Amygdala (tissue), 56 donors: ENCODE measurements around the gene IFT74.
A peak's percentile ranks its signal among the peaks of the same experiment; 100 is the strongest.

ENCODE experiments used
- DNase-seq, 56 donors: peaks; one replicate each; lab custom pipeline; 2025; lab: John Stamatoyannopoulos, UW

IFT74 gene

DNA sequence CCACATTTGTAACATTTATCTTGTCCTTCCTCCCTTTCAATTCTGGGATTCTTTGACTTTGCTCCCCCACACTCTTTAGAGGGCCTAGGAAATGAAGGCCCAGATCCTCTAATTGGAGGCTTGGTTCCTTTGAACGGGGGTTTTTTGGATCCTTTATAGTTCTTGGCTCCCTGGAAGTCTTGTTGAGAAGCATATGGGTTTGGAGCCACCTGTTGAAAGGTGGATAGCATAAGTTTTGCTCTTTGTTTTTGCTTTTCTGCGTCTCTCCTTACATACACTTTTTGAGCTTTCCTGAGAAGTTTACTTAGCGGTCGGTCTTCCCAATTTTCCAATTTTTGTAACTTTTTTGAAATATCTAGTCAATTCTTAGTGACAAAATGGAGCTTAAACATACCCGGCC lies 17.8 kb downstream of the IFT74 start:
- no peak for DNase-seq

DNA sequence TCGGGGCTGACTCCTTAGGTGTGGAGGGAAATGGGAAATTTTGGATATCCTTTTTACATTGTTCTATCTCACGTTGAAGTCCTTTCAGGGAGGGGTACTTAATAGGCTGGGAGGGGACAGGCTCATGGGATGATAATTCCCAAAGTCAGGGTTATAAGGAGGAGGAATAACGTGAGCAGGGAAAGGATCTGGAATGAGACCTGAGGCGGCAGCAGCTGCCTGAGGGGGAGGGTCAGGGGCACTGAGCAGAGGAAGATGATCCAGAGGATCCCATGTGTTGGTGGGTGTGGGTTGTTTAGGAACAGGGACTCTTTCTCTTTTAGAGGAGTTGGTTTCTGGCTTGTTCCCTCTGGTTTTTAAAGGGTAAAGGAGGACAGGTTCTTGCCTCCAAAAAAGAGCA lies 18.7 kb downstream of the IFT74 start:
- no peak for DNase-seq

DNA sequence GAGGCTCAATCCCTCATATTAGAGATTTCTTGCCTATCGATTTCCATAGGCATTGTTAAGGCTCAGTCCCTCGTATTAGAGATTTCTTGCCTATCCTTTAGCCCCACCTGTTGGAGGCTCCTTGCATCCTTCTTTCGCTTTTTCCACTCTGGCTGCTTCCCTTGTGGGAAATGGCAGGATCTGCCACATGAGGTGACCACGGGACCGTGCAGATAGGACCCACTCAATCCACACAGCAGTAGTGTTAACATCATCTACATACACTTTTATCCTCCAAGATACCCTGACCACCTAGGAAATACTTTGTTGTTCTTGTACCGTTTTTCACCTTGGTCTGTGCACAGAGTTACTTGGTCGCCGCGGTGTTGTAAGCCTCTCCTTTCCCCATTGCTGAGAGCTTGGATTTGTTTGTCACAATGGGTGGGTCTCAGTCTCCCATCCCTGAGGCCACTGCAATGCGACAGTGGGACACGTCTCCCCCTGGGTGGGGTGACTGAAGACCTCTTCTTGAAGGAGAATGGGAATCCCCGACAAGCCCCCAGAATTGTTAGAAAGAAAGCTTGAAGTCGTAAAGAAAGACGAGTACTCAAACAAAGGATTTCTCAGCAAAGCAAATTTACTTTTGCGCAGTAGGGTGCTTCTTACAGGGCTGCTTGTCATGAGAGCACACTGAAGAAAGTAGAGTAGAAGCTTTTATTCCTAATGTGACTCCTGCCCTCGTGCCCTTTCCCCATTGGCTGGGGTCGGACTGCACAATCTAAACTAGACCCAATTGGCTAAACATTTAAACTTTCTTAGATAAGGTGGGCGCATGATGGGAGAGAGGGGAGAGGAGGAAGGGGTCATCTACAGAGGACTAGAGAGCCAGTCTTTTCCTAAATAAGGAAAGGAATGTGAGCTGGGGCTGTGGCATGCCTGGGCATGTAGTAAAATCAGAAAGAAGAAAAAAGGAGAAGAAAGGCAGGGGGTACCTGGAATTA lies 19.8 kb downstream of the IFT74 start:
- DNase-seq = peak in 1 of 56 donors; percentile 23

DNA sequence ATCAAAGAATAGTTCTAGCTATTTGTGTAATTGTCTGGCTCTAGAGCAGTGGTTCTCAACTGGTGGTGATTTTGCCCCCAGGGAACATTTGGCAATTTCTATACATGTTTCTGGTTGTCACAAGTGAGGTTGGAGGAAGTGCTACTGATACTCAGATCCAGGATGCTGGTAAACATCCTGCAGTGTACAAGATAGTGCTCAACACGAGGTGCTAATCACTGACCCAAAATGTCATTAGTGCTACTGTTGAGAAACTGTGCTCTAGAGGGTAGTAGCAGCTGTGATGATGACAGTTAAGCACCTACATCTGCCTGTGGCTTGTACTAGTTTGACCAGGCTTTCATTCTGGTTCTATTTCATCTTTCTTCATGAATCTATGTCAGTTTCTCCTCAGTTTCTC lies 27.1 kb downstream of the IFT74 start:
- no peak for DNase-seq

DNA sequence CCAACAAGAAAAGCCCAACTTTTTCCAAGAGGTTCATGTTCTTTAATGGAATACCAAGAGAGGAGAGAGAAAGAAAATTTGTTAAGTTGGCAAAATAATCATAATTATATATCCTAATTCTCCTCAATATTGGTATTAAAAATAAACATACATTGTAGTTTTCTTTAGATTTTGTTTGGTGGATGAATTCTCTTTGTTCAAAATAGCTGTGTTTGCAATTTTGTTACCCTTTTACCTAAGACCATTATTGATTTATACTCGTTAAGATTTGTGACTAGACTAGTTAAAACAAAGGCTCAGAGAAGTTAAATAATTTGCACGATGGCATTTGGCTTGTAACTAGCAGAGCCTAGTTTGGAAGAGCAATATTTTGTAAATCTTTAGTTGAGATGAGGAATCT lies 39.6 kb downstream of the IFT74 start:
- DNase-seq = no peak

DNA sequence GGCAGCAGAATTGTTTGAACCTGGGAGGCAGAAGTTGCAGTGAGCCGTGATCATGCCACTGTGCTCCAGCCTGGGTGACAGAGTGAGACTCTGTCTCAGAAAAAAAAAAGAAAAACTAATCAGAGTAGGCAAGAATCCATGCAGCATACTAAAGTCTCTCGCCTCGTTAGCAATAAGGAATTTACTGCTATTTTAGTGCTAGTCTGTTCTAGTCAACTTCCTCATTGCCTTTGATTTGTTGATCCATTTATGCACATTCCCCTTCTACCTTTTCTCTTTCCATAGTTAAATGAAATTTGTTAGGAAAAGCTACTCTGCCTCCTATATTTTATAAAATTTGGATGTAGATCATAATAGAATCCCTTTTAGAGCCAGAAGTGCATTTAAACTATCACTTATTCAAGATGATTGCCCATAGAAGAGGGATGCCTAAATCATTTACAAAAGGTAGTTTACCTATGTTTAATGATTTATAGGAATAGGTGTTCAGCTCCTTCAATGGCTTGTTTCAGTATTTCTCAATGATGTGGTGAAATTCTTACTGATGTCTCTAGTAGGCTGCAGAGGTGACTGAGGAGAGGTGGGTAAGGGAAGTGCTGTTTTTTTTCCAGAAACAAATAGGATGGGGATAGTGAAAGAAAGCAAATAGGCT lies 47.3 kb downstream of the IFT74 start:
- no peak for DNase-seq

DNA sequence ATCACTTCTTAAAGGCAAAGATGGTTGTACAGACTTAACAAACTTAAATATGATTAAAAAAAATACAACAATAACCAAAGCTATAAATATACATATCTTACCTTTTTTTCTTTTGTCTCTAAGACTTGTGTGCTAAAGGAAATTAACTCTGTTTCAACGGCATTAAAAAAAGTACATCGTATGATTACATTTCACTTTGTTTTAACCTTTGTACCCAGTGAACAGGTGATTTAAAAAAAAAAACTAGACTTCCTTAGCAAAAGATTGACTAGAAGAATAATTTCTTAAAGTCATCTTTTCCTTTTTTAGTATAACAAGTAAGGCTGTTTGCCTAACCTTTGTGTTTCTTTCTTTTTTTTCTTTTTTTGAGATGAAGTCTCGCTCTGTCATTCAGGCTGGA lies 49.3 kb downstream of the IFT74 start, which contains the start of gene LRRC19:
Gene LRRC19, minus strand, starts transcription at position 182 of the 400 bp plus-strand sequence. CDS start 5,978 bp downstream, outside the sequence.
- DNase-seq = no peak

DNA sequence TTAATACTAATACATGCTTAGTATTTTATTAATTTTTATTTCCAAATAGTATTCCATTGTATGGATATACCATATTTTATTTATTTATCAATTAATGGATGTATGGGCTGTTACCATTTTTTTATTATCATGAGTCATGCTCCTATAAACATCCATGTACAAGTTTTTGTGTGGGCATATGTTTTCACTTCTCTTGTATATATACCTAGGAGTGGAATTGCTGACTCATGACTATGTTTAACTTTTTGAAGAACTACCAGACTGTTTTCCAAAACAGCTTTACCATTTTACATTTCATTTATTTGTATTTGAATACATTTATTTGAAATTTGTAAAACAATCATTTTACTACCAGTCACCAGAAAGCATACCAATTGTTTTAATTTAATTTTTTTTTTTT lies 63.4 kb downstream of the IFT74 start:
- DNase-seq = no peak

DNA sequence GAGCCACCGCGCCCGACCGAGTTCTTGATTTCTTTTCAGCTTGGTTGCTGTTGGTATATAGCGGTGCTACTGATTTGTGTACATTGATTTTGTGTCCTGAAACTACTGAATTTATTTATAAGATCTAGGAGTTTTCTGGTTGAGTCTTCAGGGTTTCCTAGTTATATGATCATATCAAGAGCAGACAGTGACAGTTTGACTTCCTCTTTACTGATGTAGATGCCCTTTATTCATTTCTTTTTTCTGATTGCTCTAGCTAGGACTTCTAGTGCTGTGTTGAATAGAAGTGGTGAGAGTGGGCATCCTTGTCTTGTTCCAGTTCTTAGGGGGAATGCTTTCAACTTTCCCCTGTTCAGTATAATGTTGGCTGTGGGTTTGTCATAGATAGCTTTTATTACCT lies 66.7 kb downstream of the IFT74 start:
- DNase-seq = no peak

DNA sequence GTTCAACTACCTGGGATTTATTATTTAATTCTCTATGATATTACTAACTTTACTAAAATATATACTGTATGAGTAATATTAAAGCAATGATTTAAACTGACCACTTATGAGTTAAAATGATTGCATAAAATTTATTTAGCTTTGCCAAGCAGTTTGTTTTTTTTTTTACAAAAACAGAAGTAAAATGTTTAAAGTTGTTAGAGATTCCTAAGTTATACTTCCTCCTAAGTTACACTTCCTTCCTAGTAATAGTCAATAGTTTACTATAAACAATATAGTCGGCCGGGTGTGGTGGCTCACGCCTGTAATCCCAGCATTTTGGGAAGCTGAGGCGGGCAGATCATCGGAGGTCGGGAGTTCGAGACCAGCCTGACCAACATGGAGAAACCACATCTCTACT lies 73.0 kb downstream of the IFT74 start:
- no peak for DNase-seq

DNA sequence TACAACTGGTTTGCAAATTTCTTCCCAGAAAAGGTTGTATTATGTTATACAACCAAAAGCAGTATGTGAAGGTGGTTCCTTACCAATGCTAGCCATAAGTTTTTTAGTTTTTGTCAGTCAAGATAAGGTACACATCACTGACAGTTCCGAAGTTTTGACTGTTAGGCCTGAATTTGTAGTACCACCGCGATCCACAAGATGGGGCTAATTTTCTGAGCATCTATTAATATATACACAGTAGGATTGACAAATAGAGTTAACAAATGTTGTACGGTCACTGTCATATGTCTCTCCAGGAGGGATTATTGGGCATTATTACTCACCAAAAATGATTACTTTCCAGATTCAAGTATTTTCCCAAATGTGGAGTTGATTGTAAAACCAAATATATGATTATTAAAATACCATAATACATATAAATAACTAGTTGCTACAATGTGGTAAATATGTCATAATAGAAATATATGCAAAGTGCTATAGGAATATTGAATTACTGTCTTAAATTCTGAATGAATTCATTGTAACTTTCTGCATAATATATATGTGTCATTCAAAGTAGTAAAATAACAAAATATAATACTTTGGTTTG lies 77.7 kb downstream of the IFT74 start:
- DNase-seq = peak in 29 of 56 donors; percentile 1 to 82 (median 7)

DNA sequence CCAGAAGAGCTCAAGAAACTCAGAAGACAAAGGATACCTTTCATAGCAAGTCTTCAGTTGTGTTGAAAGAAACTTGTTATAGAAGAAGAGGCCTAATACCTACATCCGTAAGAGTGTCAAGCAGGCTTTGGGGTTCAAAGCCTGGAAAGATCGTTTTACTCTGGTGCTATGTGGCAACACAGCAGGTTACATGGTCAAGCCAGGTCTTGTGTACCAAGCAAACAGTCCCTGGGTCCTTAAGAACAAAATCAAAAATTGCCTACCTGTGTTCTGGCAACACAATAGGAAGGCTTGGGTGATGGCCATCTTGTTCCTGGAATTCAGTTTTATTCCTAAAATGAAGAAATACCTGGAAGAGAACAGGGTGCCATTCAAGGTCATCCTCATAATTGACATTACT lies 81.3 kb downstream of the IFT74 start:
- no peak for DNase-seq

DNA sequence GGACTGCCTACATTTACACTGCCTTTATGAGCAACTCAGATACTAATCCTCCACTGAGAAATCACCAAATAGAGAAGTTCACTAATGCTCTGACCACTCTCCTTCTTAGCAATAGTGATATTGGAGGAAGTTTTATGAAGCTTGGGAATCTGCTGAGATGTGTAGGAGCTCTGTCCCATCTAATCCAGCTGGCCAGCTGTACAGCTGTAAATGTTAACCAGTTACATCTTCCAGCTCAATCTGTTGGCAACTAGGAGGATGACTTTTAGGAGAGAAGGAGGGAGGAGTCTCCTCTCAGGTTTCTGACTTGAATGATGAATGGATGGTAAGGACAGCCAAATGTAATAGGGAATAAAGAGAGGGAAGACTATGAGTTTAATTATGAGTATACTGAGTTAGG lies 85.5 kb downstream of the IFT74 start:
- no peak for DNase-seq

DNA sequence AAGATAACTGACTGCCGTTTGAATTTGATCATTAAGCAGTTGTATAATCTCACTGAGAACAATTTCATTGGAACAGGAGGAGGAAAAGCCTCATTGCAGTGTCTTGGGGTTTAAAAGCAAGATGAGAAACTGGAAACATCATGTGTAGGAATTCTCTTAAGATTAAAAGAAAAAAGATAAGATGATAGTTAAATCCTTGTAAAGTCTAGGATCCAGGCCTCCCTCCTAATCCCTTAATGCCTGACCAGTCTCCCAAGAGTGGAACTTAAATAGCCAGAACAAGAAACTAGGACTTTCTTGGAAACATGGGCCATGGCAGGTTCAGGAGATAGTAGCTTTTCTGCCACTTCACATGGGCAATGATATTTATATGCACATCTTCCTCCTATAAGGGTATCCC lies 86.3 kb downstream of the IFT74 start:
- no peak for DNase-seq

DNA sequence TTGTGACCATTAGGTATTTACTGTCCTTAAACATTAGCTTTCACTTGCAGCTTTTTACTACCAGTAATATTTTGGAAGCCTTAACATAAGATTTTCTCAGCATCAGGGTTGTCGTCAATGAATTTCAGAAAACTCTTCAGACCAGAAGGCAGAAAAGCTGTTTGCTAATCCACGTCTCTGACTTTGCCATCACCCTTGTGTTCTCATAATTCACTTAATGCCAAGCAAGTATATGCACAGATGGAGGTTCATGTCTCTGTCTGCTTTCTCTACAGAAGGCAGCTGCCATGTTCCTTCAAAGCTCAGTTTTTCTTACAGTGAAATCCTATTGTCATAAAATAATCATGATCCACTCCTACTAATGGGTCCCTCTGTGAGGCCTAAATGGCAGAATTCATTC lies 87.0 kb downstream of the IFT74 start:
- DNase-seq = no peak

DNA sequence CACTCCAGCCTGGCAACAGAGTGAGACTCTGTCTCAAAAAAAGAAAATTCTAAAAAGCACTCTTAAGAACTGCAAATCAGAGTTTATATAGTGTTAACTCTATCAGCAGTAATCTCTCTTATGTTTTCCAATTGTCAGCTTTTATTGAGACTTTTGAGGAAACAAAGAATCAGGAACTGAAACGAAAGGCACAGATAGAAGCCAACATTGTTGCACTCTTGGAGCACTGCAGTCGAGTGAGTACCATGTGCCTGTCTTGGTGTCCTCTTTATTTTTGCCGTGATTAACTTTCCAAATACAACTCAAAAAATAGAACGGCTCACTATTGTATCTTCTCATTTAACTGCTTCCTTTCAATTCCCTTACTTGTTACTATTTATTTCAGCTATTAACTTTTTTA lies 90.9 kb downstream of the IFT74 start:
- no peak for DNase-seq

DNA sequence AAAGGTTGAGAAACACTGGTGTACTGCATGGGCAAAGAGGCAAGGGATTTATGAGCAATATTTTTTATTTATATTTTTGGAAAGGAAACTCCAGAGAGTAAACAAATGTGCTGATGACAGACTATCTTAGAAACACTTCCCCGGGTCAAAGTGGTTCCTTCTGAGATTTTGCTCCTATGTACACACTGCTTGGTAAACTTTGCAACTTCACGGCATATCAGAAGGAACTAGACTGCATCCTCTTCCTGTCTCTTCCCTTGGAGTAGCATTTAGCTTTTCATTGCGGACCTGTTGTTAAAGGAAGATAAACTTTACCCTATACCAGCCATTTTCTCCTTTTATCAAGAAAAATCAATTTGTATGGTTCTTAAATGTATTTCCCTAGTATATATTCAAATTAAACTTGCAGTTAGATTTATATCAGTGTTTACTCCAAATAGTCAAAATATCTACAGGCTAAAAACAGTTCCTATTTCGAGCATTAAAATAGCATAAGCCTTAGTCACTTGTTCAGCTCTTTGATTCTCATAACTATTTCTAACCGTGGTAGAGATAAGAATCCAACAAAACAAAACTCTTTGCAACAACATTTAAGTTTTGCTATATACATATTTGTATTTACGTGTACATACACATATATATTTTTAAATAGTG lies 97.3 kb downstream of the IFT74 start:
- no peak for DNase-seq

DNA sequence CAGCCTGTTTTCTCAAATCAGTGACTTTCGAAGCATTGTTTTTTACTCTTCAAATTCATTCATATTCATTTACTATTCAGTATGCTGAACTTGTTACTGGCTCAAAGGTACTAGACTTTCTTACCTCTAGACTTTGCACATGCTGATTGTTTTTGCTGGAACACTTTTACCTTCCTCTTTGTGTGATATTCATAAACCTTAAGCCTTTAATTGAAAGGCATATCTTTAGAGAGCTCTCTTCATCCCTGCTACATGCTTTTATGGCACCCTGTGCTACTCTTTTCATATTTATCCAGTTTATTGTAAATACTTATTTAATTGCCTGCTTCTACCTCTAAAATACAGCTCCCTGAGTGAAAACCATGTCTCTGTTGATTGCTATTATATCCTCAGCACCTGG lies 97.9 kb downstream of the IFT74 start:
- DNase-seq = no peak

DNA sequence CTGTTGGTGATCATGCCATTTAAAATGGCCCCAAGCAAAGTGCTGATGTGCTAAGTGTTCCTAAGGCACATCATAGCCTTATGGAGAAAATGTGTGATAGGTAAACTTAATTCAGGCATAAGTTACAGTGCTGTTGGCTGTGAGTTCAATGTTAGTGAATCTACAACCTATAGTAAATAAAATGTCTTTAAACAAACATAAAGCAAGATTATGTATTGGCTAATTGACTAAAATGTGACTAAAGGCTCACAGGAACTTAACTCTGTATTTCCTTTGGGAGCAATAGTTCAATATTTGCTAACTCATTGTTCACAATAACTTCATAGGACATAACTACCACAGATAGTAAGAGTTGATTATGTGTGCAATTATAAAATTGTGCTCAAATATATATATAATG lies 98.6 kb downstream of the IFT74 start:
- no peak for DNase-seq

DNA sequence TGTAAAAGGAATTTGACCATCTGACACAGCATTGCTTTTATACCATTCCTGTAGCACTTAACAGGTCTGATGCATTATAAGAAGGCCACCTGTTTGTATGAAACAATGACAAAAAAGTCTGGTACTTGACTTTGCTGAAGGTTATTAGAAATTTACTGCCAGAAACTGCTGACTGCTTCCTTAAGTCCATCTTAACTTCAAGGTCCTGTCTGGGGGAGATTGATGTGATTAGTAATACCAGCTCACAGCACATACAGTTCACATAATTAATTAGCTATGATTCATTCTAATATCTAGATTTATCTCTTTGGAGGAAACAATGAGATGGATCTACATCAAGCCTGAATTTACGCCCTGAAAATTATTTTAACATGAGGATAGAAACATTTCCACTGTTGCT lies 103.2 kb downstream of the IFT74 start:
- DNase-seq = no peak

DNA sequence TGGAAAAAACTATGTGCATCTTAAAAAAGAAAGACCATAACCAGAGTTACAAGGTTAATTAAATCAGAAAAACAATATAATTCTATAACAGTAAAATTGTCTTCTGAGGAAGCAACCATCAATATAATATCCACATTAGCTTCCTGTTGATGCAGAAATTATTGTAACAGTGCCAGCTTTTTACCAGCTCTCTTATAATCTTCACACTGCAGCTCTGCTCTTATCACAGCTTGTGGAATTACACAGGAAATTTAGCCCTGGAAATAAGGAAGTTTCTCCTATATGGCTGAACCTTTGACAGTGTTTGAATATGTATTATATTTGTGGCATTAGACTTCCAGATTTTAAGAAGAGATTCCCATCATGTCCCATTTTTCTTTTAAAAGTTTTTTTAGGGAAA lies 103.7 kb downstream of the IFT74 start:
- DNase-seq = no peak
